OCI-LY1 (cell line): ENCODE data around the gene FAM53B.

ENCODE experiments used
- EZH2 ChIP-seq: fragments of 200-600 bp; sonication (generic), shearing (Covaris generic); IDR thresholded peaks from 2 replicates; pipeline ENCODE4 v1.8.0; 2017; ENCODE audit warnings: borderline replicate concordance, mixed run types, mild to moderate bottlenecking, antibody characterized with exemption, low read length, moderate library complexity, mixed read lengths
- TF ChIP-seq, protein P1 (sequence below): fragments of 200-600 bp; sonication (generic), shearing (Covaris generic); IDR thresholded peaks from 2 replicates; pipeline ENCODE4 v1.5.1; 2017; ENCODE audit warnings: mild to moderate bottlenecking, antibody characterized with exemption, low read length, moderate library complexity, mixed read lengths

- TF ChIP-seq EZH2, result no peak
- TF ChIP-seq, protein P1, sequence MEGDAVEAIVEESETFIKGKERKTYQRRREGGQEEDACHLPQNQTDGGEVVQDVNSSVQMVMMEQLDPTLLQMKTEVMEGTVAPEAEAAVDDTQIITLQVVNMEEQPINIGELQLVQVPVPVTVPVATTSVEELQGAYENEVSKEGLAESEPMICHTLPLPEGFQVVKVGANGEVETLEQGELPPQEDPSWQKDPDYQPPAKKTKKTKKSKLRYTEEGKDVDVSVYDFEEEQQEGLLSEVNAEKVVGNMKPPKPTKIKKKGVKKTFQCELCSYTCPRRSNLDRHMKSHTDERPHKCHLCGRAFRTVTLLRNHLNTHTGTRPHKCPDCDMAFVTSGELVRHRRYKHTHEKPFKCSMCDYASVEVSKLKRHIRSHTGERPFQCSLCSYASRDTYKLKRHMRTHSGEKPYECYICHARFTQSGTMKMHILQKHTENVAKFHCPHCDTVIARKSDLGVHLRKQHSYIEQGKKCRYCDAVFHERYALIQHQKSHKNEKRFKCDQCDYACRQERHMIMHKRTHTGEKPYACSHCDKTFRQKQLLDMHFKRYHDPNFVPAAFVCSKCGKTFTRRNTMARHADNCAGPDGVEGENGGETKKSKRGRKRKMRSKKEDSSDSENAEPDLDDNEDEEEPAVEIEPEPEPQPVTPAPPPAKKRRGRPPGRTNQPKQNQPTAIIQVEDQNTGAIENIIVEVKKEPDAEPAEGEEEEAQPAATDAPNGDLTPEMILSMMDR, result no peak
These were observed 114.3 kb downstream of the FAM53B start for GRCh38 chr10:124629842-124630241.
